Activated CD4-positive, alpha-beta T cell treated with anti-CD3 and anti-CD28 coated beads, Interleukin-2, amount 50 U/mL, for 48 hours (primary cell): Measurements from ENCODE around the gene KIAA1671.

ENCODE experiments used
- DNase-seq, 2 experiments: peaks; one replicate each; pipeline ENCODE4 v3.0.0-alpha.2; 2020

Gene KIAA1671

DNA sequence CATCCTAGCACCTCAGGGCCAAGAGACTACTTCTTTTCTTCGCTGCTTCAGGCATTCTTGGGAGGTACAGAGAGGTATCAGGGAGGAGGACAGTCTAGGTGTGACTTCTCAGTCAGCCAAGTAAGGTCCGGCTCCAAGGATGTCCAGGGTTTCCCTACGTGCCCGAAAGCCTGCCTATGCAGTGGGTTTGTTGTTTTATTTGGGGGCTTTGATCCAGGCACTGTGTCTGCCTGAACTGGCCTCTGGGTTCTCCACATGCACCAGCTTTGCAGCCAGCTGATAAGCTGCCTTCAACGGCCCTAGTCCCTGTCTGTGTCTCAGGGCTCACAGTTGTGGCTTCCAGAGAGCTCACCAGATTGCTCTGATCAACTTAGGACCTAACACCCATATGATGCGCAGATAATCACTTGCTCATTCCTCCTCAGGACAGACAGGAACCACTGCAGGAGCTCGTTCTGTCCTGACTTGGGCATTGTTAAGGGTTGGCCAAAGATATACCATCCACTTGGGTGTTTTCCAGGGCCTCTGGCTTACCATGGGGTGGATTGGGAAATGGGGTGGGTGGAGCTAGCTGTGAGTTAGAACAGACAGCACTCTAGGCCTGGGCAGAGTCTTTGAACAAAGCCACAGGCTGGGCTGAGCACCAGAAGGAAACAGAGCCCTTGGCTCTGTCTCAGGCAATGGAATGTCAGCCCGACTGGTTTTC is 201.6 kb downstream of the KIAA1671 start:
- DNase-seq = no peak

DNA sequence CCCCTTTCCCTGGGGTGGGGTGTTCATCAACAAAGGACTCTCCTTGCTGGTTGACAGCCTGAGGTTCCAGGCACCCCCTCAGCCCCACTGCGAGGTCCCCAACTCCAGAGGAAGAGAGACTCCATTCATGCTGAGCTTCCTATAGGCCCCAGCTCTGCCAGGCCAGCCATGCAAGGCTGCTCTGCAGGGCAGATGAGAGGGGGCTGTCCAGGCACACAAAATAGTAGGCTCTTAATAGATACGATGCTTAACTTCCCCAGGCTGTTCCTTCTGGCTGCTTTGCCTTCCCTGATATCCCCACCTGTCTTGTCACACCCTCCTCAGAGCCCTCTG is 202.1 kb downstream of the KIAA1671 start:
- no peak for DNase-seq

DNA sequence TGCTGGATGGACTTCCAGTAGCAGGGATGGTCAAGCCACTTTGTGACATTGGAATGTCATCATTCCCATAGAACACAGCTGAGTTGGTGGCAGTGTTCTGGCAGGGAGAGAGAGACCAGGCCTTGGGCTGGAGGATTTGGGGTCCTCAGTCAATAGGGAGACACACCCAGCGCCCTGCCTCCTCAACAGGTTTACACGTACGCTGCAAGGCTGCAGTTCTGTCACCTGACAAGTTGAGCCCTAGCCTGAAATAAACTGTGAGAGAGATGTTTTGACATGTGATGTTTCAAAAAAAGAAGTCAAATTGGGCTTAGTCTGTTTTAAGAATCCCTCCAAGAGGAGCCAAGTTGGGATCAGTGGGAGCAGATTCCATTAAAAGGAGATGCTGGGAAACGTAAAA is 204.2 kb downstream of the KIAA1671 start:
- no peak for DNase-seq

DNA sequence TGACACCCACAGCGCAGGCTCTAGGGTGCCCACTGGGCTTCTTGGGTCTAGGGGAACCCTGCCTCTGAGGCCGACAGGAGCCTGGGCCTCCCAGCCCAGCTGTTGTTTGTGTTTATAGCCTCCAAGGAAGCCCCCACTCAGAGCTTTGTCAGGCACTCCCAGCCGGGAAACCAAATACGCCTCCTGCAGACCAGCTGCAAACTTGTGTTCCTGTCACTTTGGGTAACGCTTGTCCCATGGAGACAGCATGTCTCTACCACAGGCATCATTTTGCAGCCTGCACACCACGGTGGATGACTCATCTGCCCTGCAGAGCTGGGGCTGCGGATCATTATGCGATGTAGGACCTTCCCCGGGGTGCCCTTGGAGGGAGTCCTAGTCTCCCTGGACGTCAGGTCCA is 206.5 kb downstream of the KIAA1671 start:
- DNase-seq = no peak

DNA sequence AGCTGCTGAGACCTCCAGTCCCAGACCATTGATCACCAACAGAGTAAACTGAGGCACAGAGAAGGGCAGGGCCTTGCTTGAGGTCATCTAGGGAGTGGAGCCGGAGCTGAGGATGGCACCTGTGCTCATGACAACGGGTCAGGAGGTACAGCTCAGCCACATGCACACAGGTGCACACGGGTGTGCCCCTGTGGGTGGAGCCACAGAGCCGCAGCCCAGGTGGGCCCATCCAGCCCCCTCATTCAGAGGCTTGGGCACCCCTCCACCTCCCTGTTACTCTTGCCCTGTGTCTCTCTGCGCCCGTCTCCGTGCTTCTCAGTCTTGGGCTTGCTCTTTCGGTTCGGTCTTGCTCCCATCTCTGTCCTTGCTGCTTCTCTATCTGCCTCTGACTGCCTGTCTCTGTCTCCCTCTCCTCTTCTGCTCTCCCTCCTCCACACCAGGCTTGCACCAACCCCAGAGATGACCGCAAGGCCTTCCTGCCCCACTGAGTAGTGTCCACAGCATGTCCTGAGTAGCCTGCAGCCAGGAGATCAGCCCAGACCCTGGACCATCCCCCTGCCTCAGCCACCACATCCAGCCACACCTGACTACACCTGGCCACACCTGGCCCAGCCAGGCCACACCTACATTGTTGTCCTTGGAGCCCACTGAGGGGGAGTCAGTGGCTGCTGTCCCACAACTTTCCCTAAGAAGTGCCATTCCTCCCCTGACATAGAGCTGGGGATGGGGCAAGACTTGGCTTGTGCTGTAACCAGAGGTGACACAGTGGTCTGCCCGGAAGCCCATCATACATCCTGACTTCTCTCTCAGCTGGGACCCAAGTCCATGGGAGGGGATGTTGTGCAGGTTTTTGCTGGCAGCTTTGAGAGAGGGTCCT is 207.8 kb downstream of the KIAA1671 start:
- DNase-seq = no peak

DNA sequence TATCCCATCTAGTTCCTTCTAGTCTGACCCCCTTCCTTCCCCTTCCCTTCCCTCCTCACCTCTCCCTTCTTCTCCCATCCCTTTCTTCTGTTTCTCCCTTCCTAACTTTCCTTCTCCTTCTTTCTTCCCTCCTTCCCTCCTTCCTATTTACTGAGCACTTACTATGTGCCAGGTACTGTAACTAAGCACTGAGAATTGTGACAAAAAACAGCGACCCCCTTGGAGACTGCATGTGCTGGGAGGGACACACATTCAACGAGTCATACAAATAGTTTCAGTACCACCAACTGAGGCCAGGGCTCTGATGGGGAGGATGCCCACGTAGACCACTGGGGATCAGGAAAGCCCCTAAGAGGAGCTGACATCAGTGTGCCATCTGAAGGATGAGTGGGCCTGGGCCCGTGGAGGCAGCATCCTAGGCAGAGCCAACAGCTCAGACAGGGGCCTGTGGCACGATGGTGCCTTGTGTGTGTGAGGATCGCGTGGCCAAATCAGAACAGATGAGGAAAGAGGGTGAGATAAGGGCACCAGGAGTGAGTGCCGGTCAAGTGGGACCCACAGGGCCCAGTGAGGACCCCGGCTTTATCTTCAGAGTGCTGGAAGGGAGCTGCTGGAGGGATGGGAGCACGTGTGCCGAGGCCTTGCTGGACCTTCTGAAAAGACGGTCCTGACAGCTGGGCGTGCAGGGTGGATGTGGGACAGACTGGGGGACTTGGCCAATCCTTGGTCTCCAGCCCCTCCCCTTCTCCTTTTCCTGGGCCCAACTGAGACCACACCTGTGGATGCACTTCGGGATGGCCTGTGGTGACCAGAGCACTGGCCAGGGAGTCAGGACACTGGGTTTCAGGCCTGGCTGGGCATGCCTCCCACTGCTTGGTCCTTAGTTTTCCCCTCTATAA is 208.8 kb downstream of the KIAA1671 start:
- no peak for DNase-seq

DNA sequence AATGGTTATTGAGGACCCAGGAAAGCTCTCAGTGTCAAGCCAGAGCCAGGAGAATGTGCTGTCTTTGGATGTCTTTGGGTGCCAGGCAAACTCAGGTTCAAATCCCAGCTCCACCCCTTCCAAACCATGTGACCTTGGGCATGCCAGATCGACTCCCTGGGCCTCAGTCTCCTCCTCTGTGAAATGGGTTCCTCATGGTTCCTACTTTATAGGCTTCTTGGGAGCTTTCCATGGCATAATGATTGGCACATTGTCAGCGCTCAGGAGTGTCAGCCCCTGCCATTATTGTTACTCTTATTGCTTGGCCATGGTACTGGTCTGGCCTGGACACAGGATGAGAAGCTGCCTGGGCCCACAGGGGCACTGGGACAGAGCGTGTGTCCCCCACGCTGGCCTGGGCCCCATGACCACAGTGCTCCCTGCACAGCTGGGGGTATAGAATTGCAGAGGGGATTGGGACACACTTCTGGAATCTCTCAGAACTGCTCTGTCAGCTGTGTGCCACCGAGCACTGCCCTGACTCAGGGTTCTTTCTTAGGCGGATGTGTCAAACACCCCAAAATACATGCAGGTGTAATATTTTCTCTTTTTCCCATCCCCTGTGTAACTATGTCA is 209.5 kb downstream of the KIAA1671 start:
- DNase-seq = no peak

DNA sequence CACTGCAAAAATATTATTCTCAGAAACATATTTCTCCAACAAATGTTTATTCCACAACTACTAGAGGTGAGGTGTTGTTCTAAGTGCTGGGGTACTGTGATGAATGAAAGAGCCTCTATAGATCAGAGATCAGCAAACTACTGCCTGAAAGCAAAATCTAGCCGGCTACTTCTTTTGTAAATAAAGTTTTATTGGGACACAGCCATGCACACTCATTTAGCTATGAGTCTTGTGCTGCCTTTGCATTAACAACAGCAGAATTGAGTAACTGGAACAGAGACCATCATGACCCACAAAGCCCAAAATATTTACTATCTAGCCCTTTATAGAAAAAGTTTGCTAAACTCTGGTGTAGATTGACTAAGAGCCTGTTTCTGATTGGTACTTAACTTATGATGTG is 210.0 kb downstream of the KIAA1671 start:
- DNase-seq = no peak

DNA sequence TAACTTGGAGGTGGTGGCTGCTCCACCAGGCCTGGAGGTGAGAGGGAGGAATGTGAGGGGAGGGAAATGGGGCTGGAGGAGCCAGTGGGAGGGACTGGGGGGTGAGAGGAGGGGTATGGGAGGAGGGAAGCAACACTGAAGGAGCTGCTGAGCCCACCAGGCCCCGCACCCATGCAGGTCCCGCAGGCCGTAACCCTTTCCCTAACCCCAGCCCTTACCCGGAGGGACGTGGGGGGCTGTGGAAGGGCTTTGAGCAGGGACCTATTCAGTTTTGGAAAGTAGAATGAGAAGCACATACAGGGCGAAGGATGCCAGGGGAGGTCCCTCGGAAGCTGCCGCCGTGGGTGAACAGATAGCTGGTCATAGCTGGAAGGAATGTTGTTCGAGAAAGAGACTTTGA is 213.3 kb downstream of the KIAA1671 start:
- DNase-seq = no peak

DNA sequence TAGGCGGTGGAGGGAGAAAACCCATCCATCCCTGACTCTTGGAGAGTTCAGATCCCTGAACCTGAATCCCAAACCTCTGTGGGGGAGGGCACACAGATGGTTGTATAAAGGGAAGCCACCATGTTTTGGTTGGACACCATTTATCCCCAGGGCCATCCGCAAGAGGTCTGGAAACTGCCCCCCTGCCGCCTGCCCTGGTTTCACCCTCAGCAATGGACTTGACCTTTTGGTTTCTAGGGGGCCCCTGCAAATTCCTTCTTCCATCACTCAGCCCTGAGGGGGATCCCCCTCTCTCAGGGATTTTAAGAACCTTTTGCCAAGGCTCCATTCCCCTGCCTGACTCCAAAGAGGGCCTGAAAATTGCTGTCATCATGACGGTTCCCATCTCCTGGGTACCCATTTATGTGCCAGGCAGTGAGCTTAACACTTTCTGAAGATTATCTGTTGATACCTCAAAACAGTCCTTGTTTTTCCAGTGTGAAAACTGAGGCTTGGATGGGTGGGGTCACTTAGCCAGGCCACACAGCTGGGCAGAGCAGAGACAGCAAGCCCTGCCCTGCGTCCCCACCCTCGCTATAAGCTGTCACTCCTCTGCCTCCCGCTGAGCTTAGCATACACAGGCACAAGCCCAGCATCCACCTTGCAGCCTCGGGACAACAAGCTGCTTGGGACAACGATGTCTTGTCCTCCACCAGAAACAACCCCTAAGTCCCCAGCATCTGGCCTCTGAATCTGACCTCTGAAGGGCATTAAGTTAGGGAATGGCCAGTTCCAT is 213.9 kb downstream of the KIAA1671 start:
- no peak for DNase-seq

DNA sequence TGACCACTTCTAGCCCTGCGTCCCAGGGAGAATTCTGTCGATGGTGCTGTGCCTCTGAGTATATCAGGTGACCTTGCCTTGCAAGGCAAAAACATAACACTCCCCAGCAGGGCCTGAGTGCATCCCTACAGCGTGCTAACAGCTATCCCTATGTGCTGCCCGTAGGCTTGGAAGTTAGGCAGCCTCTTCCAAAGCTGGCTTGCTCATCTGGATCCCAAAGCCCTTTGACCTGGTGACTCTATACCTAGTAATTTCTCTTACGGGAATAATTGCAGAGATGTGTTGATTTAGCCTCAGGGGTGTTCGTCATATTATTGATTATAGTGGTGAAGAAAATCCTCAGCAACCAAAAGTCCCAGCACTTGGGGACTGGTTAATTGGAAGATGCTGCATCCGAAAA is 214.6 kb downstream of the KIAA1671 start:
- no peak for DNase-seq

DNA sequence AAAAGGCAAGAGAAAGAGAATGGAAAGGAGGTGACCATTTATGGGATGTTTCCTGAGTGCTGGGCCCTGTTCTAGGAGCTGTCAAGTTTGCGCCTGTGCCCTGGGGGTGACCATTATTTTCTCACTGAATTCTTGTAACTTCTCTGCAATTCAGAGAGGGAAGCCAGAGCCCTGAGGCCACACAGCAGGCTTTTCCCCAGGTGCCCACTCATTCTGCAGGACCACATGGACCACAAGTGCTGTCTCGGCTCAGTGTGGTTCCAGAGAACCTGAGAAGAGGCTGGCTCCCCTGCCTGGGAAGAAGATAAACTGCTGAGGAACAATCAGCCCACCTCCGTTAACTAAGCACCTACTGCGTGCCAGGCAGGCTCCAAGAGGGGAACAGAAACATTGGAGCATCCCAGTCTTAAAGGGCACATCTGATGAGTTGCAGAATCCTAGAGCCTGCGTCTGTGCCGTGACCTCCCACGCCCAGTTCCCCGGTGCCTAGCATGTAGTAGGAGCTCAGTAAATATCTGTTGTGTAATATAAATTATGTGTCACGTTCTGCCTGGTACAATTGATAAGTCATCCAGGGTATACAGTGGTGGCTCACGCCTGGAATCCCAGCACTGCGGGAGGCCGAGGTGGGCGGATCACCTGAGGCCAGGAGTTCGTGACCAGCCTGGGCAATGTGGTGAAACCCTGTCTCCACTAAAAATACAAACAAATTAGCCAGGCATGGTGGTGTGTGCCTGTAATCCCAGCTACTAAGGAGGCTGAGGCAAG is 215.5 kb downstream of the KIAA1671 start:
- DNase-seq = no peak

DNA sequence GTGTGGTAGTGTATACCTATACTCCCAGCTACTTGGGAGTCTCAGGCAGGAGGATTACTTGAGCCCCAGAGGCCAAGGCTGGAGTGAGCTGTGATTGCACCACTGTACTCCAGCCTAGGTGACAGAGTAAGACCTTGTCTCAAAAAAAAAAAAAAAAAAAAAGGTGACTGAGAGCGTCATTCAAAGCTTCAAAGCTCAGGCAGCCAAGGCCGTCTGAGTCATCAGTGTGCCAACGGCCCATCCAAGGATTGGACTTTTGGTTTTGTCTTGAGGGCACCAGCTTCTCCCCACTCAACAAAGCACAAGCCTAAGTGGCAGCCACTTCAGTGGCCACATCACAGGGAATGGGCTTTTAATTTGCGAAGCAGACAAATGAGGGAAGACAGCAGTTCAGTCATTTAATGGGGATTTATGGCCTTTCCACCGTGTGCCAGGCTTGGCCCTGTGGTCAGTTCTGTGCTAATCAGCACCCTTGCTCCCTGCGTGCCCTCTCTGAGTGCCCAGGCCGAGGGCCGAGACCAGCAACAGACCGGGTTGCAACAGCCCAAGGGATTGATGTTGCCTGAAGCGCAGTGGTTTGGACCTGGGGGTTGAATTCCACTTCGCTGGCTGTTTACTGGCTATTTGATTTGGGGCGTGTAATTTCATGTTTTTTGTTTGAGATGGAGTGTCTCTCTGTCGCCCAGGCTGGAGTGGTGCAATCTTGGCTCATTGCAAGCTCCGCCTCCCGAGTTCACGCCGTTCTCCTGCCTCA is 216.9 kb downstream of the KIAA1671 start:
- DNase-seq = no peak

DNA sequence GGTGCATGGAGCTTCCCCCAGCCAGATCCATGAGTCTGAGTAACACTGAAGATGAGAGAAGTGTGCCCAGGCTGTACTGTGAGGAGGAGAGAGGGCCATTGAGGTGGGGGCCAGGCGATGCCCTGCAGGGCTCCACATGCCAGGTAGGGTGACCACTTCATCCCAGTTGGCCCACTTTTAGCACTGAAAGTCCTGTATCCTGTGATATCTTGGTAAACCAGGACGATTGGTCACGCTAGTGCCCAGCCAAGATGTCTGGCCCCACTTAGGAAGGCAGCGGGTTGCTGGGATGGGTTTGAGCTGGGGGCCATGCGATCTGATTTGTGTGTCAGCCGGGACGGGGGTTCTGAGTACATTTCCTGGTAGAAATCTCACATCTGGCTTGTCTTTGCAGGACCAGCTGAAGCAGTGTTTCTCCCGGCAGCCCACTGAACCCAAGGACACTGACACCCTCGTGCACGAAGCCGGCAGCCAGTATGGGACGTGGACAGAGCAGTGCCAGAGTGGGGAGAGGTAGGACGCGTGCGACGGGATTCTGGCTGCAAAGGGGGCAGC is 218.0 kb downstream of the KIAA1671 start:
- DNase-seq = no peak

DNA sequence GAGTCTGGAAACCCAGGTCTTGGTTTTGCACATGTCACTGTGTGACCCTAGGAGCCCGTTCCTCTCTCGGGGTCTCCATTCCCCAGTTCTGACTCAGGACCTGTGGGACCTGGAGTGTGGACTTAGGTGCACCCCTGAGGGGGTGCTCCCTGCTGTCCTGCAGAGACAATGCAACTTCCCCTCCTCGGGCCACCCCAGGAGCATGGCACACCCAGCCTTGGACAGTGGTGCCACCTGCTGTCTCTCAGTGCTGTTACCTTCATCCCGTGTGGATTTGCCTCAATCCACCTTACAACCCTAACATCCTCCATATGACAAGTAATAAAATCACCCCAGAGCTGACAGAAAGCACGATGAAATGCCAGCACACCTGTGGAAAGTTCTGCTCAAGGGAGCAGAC is 219.6 kb downstream of the KIAA1671 start:
- DNase-seq = peak; percentile 40 to 44

DNA sequence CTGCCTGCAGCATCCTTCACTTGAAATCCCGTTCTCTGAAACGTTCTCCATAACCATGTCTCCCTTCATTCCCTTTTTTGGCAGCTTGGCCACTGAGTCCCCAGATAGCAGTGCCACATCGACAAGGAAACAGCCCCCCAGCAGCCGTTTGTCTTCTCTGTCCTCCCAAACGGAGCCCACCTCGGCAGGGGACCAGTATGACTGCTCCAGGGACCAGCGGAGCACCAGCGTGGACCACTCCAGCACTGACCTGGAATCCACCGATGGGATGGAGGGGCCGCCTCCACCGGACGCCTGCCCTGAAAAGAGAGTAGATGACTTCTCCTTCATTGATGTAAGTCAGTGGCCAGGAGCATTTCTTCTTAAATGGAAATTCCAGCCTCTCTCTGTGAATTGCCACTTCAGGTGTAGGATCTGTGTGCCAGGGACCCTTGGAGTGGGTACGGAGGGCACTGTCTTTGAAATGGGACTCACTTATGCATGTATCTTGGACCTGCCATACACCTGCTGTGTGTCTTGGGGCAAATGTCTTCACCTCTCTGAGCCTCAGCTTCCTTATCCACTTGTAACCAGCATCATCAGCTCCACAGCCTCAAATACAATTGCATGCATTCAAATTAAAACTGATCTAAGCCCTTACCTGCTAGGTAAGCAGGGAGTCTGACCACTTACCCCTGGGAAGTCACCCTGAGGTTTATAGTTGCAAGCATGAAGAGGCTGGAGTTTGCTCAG is 221.8 kb downstream of the KIAA1671 start:
- no peak for DNase-seq

DNA sequence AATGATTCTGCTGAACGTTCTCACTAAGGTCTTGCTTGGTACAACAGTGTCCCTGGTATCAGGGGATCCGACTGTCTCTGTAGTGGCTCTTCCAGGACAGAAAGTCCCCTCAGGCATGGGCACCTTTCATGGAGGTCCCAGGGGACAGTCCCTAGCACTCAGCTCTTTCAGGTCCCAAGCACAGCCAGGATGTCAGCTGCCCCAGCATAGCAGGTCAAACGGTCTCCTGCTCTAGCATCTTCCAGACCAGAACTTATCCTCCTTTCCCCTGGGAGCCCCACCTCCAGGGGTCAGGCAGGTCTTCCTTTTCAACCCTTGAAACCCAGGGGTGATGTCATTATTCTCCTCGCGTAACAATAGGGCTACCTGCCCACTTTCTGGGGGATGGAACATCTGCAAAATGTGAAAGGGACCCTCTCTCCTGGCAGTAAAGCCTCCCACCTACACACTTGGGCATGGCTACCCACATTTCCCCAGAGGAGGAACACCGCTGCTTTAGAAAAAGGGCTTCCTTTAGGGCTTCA is 222.4 kb downstream of the KIAA1671 start:
- DNase-seq = no peak

DNA sequence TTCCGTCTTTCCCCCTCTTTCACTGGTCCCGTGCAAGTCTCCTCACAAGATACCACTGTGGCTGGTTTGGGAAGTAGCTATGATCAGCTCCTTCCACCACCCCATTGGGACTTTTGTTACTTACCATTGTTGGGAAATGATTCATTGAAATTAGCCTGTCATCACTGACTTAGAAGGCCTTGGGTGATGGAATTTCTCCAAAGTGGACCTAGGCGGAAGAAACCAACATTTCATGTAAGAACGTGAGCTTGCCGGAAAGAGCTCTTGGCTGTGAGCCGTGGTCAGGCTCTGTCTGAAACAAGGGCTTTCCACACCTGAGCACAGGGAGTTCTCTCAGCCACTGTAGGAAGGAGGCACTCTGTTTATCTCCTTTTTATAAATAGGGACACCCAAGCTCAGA is 223.7 kb downstream of the KIAA1671 start:
- DNase-seq = no peak

DNA sequence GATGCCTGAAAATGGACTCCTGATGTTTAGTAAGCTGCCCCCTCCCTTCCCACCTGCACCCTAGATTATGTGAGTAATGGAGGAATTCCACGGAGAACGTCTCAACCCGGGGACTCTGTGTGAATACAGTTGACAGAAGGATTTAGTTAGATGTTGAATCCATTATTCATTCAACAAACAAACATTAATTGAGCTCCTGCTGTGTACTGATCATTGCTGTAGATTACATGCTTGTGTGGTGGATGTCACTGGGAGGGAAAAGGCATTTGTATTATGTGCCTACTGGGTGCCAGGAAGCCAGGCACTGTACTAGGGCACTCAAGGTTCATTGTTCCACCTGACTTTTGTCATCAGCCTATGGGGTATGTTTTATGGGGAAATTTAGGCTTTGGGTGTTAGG is 224.3 kb downstream of the KIAA1671 start:
- no peak for DNase-seq
